Measurements from ENCODE around the gene ITGA8.
"Not testable (repeated sequence)": the region's sequence is repeated elsewhere in the genome, so short reads cannot be mapped to it uniquely, and the experiment has no call there.

ITGA8 gene

DNA sequence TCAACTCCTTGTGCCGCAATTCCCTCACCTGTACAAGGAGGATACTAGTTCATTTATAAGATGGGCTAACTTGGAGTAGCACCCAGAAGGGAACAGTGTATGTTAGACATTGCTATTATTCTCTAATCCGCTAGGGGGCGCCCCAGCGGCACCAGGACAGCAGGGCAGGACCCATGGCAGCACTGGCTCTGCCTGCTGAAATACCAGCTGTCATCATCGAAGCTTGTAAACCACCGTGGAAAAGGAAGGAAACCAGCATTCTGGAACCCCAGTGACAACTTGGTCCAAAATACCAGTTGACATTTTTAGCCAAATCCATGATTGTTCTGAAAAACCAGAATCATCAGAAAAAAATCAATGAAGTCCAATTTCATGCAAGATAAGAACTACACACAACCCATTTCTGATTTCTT lies 134.4 kb downstream of the ITGA8 start:
- no peaks in the 10 kb centered on the region for H3K4me1 ChIP-seq (ENCODE audit: control insufficient read depth, insufficient read depth, low read length)
- no peak overlapping the region for H3K4me3 ChIP-seq (ENCODE audit: low read depth, low read length)
- peaks cover 10% of the 10 kb centered on the region for H3K9me3 ChIP-seq (ENCODE audit: control insufficient read depth, insufficient read depth, low read depth, low read length)
- H3K9ac ChIP-seq (ENCODE audit: low read length): no peak overlapping the region
- no peaks in the 10 kb centered on the region for H3K27me3 ChIP-seq (ENCODE audit: control insufficient read depth, insufficient read depth, low read length)
- H3K27ac ChIP-seq (ENCODE audit: low read depth, low read length): no peak overlapping the region
- H3K36me3 ChIP-seq (ENCODE audit: control insufficient read depth, insufficient read depth, low read length): no peaks in the 10 kb centered on the region

DNA sequence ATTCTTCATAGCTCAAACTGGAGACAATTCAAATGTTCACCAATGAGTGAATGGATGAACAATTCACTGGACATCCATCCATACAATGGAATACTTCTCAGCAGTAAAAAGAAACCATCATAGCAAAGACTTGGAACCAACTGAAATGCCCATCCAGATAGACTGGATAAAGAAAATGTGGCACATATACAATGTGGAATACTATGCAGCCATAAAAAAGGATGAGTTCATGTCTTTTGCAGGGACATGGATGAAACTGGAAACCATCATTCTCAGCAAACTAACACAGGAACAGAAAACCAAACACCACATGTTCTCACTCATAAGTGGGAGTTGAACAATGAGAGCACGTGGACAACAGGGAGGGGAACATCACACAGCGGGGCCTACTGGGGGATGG lies 136.8 kb downstream of the ITGA8 start:
- H3K9me3 ChIP-seq (ENCODE audit: control insufficient read depth, insufficient read depth, low read depth, low read length): peaks cover 10% of the 10 kb centered on the region
- H3K36me3 ChIP-seq (ENCODE audit: control insufficient read depth, insufficient read depth, low read length); H3K27ac ChIP-seq (ENCODE audit: low read depth, low read length); H3K4me3 ChIP-seq (ENCODE audit: low read depth, low read length); H3K9ac ChIP-seq (ENCODE audit: low read length); H3K27me3 ChIP-seq (ENCODE audit: control insufficient read depth, insufficient read depth, low read length); H3K4me1 ChIP-seq (ENCODE audit: control insufficient read depth, insufficient read depth, low read length): not testable (repeated sequence)

GRCh38 chr10:15579605-15580004 lies 140.1 kb downstream of the ITGA8 start:
- Histone ChIP-seq H3K9me3 (ENCODE audit: control insufficient read depth, insufficient read depth, low read depth, low read length) (peaks cover 10% of the 10 kb centered on the region), H3K4me3 (ENCODE audit: low read depth, low read length) (no peak overlapping the region), H3K4me1 (ENCODE audit: control insufficient read depth, insufficient read depth, low read length) (no peaks in the 10 kb centered on the region), H3K9ac (ENCODE audit: low read length) (no peak overlapping the region), H3K27me3 (ENCODE audit: control insufficient read depth, insufficient read depth, low read length) (no peaks in the 10 kb centered on the region), H3K27ac (ENCODE audit: low read depth, low read length) (no peak overlapping the region), H3K36me3 (ENCODE audit: control insufficient read depth, insufficient read depth, low read length) (no peaks in the 10 kb centered on the region)

GRCh38 chr10:15572531-15573045 lies 147.1 kb downstream of the ITGA8 start:
- Histone ChIP-seq H3K27me3 (ENCODE audit: control insufficient read depth, insufficient read depth, low read length) (no peaks in the 10 kb centered on the region), H3K36me3 (ENCODE audit: control insufficient read depth, insufficient read depth, low read length) (no peaks in the 10 kb centered on the region), H3K9me3 (ENCODE audit: control insufficient read depth, insufficient read depth, low read depth, low read length) (no peaks in the 10 kb centered on the region), H3K4me3 (ENCODE audit: low read depth, low read length) (no peak overlapping the region), H3K9ac (ENCODE audit: low read length) (no peak overlapping the region), H3K27ac (ENCODE audit: low read depth, low read length) (no peak overlapping the region), H3K4me1 (ENCODE audit: control insufficient read depth, insufficient read depth, low read length) (no peaks in the 10 kb centered on the region)

DNA sequence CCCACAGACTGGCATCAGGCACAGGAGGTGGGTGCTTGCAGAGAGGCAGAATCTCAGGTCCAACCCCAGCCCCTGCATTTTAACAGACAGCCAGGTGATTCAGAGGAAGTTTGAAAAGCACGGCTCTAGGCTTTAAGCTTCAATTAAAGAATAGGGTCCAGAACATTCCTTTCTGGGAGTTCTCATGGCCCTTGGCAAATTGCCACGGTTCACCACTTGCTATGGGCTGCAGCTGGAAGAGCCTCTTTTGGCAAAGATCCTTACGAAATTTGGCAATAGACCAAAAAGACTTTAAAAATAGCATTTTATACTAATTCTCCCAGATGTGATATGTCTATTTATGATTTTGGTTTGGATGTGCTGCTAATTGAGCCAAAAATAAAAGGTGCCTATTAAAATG lies 148.1 kb downstream of the ITGA8 start:
- H3K4me3 ChIP-seq (ENCODE audit: low read depth, low read length): no peak overlapping the region
- no peaks in the 10 kb centered on the region for H3K36me3 ChIP-seq (ENCODE audit: control insufficient read depth, insufficient read depth, low read length)
- H3K4me1 ChIP-seq (ENCODE audit: control insufficient read depth, insufficient read depth, low read length): no peaks in the 10 kb centered on the region
- H3K9ac ChIP-seq (ENCODE audit: low read length): no peak overlapping the region
- no peaks in the 10 kb centered on the region for H3K27me3 ChIP-seq (ENCODE audit: control insufficient read depth, insufficient read depth, low read length)
- no peak overlapping the region for H3K27ac ChIP-seq (ENCODE audit: low read depth, low read length)
- no peaks in the 10 kb centered on the region for H3K9me3 ChIP-seq (ENCODE audit: control insufficient read depth, insufficient read depth, low read depth, low read length)

- Histone ChIP-seq H3K27me3 (ENCODE audit: control insufficient read depth, insufficient read depth, low read length) (no peaks in the 10 kb centered on the region), H3K4me1 (ENCODE audit: control insufficient read depth, insufficient read depth, low read length) (no peaks in the 10 kb centered on the region), H3K27ac (ENCODE audit: low read depth, low read length) (no peak overlapping the region), H3K4me3 (ENCODE audit: low read depth, low read length) (no peak overlapping the region), H3K9ac (ENCODE audit: low read length) (no peak overlapping the region), H3K36me3 (ENCODE audit: control insufficient read depth, insufficient read depth, low read length) (no peaks in the 10 kb centered on the region), H3K9me3 (ENCODE audit: control insufficient read depth, insufficient read depth, low read depth, low read length) (no peaks in the 10 kb centered on the region)
These were observed 148.9 kb downstream of the ITGA8 start for GRCh38 chr10:15570738-15571339.

DNA sequence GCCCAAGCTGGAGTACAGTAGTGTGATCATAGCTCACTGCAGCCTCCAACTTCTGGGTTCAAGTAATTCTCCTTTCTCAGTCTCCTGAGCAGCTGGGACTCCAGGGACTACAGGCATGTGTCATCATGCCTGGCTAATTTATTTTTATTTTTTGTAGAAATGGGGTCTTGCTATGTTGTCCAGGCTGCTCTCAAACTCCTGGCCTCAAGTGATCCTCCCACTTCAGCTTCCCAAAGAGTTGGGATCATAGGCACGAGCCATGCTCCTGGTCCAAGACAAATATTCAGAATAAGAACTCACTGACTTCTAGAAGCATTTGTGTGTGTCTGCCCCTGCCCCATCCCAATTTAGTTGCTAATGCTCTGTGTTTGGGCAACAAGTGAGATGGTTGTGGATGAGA lies 151.8 kb downstream of the ITGA8 start:
- H3K27me3 ChIP-seq (ENCODE audit: control insufficient read depth, insufficient read depth, low read length): no peaks in the 10 kb centered on the region
- H3K4me3 ChIP-seq (ENCODE audit: low read depth, low read length): no peak overlapping the region
- H3K27ac ChIP-seq (ENCODE audit: low read depth, low read length): no peak overlapping the region

DNA sequence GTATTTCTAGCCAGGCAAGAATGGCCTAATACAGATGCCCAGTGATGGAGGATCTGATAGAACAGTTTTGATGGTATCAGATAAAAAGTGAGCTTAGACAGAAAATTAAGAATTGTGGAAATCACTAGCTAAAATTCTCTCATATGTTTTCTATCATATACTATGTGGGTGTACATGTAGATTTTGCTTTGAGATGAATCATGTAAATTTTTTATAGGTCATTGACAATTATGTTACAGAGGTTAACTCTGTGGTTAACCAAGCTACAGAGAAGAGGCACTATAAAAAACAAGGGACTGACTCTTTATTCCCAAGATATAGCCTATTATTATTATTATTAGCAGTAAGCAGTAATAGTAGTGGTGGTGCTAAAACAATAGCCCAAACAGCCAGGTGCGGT lies 156.5 kb downstream of the ITGA8 start:
- no peaks in the 10 kb centered on the region for H3K36me3 ChIP-seq (ENCODE audit: control insufficient read depth, insufficient read depth, low read length)
- H3K4me1 ChIP-seq (ENCODE audit: control insufficient read depth, insufficient read depth, low read length): no peaks in the 10 kb centered on the region; the same call in 1 of the 2 replicates
- no peak overlapping the region for H3K27ac ChIP-seq (ENCODE audit: low read depth, low read length)

More for the DNA sequence above, 151.8 kb downstream of the ITGA8 start:
- Histone ChIP-seq H3K4me1 (ENCODE audit: control insufficient read depth, insufficient read depth, low read length) (no peaks in the 10 kb centered on the region), H3K36me3 (ENCODE audit: control insufficient read depth, insufficient read depth, low read length) (no peaks in the 10 kb centered on the region), H3K9ac (ENCODE audit: low read length) (no peak overlapping the region), H3K9me3 (ENCODE audit: control insufficient read depth, insufficient read depth, low read depth, low read length) (no peaks in the 10 kb centered on the region)

GRCh38 chr10:15562578-15562977 lies 157.1 kb downstream of the ITGA8 start:
- Histone ChIP-seq H3K27me3 (ENCODE audit: control insufficient read depth, insufficient read depth, low read length) (no peaks in the 10 kb centered on the region), H3K9ac (ENCODE audit: low read length) (no peak overlapping the region), H3K27ac (ENCODE audit: low read depth, low read length) (no peak overlapping the region), H3K9me3 (ENCODE audit: control insufficient read depth, insufficient read depth, low read depth, low read length) (no peaks in the 10 kb centered on the region), H3K4me3 (ENCODE audit: low read depth, low read length) (no peak overlapping the region), H3K36me3 (ENCODE audit: control insufficient read depth, insufficient read depth, low read length) (no peaks in the 10 kb centered on the region), H3K4me1 (ENCODE audit: control insufficient read depth, insufficient read depth, low read length) (no peaks in the 10 kb centered on the region; the same call in 1 of the 2 replicates)

More for the DNA sequence above, 156.5 kb downstream of the ITGA8 start:
- no peaks in the 10 kb centered on the region for H3K27me3 ChIP-seq (ENCODE audit: control insufficient read depth, insufficient read depth, low read length)
- H3K9ac ChIP-seq (ENCODE audit: low read length): no peak overlapping the region
- H3K9me3 ChIP-seq (ENCODE audit: control insufficient read depth, insufficient read depth, low read depth, low read length): no peaks in the 10 kb centered on the region
- no peak overlapping the region for H3K4me3 ChIP-seq (ENCODE audit: low read depth, low read length)

DNA sequence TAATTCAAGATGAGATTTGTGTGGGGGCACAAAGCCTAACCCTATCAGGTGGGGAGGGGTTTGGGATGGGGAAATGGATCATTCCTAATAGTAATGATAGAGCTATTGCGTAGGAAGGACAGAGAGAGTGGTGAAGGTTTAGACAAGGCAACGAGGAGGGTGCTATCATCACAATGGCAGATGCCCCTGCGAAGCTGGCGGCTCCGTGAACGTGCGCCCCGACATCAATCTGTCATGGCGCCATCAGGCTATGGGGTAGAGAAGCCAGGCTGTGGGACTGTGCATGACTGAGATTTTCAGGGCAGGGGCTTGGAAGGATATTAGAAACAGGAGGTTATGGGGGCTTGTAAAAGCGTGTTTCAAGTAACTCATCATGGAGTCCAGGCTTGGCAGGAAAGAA lies 157.6 kb downstream of the ITGA8 start:
- Histone ChIP-seq H3K27ac (ENCODE audit: low read depth, low read length) (no peak overlapping the region), H3K27me3 (ENCODE audit: control insufficient read depth, insufficient read depth, low read length) (no peaks in the 10 kb centered on the region), H3K36me3 (ENCODE audit: control insufficient read depth, insufficient read depth, low read length) (no peaks in the 10 kb centered on the region), H3K9ac (ENCODE audit: low read length) (no peak overlapping the region), H3K4me3 (ENCODE audit: low read depth, low read length) (no peak overlapping the region), H3K4me1 (ENCODE audit: control insufficient read depth, insufficient read depth, low read length) (no peaks in the 10 kb centered on the region; the same call in 1 of the 2 replicates), H3K9me3 (ENCODE audit: control insufficient read depth, insufficient read depth, low read depth, low read length) (no peaks in the 10 kb centered on the region)

DNA sequence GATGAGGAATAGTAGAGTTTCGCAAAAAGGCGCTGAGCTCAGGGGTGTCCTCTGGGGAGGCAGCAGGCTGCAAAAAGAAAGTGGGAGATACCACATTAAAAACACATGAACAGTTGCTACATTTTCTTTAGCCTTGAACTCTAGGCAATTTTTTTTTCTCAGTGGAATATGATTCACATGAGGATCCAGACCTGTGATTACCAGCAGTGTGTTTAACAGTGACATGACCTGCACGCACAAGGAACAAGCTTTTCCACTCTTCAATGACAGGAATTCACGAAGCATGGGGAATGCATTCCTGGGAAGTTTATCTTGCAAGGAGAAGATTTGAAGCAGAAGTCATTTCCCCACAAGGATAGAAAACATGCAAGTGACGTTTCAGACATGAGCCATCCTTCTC lies 161.6 kb downstream of the ITGA8 start:
- Histone ChIP-seq H3K27ac (ENCODE audit: low read depth, low read length) (no peak overlapping the region), H3K36me3 (ENCODE audit: control insufficient read depth, insufficient read depth, low read length) (no peaks in the 10 kb centered on the region), H3K9me3 (ENCODE audit: control insufficient read depth, insufficient read depth, low read depth, low read length) (0 out of 2 replicates have a peak, but pooled peaks cover 2% of the 10 kb centered on the region), H3K4me1 (ENCODE audit: control insufficient read depth, insufficient read depth, low read length) (no peaks in the 10 kb centered on the region; the same call in 1 of the 2 replicates), H3K27me3 (ENCODE audit: control insufficient read depth, insufficient read depth, low read length) (no peaks in the 10 kb centered on the region), H3K4me3 (ENCODE audit: low read depth, low read length) (no peak overlapping the region), H3K9ac (ENCODE audit: low read length) (no peak overlapping the region)
